BJ (cell line): ENCODE measurements around the gene BAIAP2. TPM values are rescaled to one million over a fixed set of nuclear protein-coding genes. Genes with fewer than 3 reads are reported as not detected.

Source experiments
- CTCF ChIA-PET: fragments of 350-600 bp; formaldehyde crosslinking; extraction: SDS; loops from one replicate; lab custom pipeline; 2021; ENCODE audit warnings: antibody characterized with exemption, inconsistent platforms; lab: Yijun Ruan, JAX
- POLR2A ChIA-PET: fragments of 300-600 bp; sonication (Branson Sonifier 250); formaldehyde crosslinking; extraction: SDS; loops from one replicate; lab custom pipeline; 2021; ENCODE audit warnings: antibody characterized with exemption; lab: Charles Lee
- DNase-seq: peaks from one replicate; pipeline ENCODE4 v3.0.0-alpha.2; 2011; ENCODE audit warnings: low read depth
- H3K27me3 ChIP-seq: 2 replicates; pipeline ENCODE4 v1.6.0; 2011; ENCODE audit warnings: low read length; ENCODE audit not compliant: control insufficient read depth, insufficient read depth
- H3K36me3 ChIP-seq: 2 replicates; pipeline ENCODE4 v1.5.1; 2011; ENCODE audit warnings: low read length; ENCODE audit not compliant: control insufficient read depth, insufficient read depth
- H3K4me3 ChIP-seq: 2 replicates; pipeline ENCODE4 v1.5.1; 2011; ENCODE audit warnings: low read depth, mild to moderate bottlenecking, control low read depth, low read length
- polyA plus RNA-seq: library from polyadenylated mRNA; depleted of rRNA; stranded (reverse); fragments of >200 nt; gene quantifications from 2 replicates; pipeline ENCODE4 v1.2.3, GENCODE V29; 2011
- TF ChIP-seq, protein P1 (sequence below): IDR thresholded peaks from 2 replicates; pipeline ENCODE4 v1.5.1; 2011; ENCODE audit warnings: low read depth, mild to moderate bottlenecking, control low read depth, inconsistent platforms, low read length, moderate library complexity; ENCODE audit not compliant: insufficient read depth

Gene BAIAP2
- polyA plus RNA-seq, 1 experiment: 12.1 TPM

GRCh38 chr17:81056312-81056711, 21.4 kb downstream of the BAIAP2 start:
- ChIA-PET CTCF (interaction anchor here (0.8 to 1.7 kb wide), 3 partner anchors 33 to 46 kb away, joined by 3 to 6 read pairs (median 3); no protein-coding TSS in a partner anchor), POLR2A (no interaction called here)
- H3K4me3 ChIP-seq: no peak overlapping the region
- TF ChIP-seq, protein P1, sequence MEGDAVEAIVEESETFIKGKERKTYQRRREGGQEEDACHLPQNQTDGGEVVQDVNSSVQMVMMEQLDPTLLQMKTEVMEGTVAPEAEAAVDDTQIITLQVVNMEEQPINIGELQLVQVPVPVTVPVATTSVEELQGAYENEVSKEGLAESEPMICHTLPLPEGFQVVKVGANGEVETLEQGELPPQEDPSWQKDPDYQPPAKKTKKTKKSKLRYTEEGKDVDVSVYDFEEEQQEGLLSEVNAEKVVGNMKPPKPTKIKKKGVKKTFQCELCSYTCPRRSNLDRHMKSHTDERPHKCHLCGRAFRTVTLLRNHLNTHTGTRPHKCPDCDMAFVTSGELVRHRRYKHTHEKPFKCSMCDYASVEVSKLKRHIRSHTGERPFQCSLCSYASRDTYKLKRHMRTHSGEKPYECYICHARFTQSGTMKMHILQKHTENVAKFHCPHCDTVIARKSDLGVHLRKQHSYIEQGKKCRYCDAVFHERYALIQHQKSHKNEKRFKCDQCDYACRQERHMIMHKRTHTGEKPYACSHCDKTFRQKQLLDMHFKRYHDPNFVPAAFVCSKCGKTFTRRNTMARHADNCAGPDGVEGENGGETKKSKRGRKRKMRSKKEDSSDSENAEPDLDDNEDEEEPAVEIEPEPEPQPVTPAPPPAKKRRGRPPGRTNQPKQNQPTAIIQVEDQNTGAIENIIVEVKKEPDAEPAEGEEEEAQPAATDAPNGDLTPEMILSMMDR: no peak
- no peak for DNase-seq
- no peaks in the 10 kb centered on the region for H3K27me3 ChIP-seq
- H3K36me3 ChIP-seq: peaks cover 7% of the 10 kb centered on the region

GRCh38 chr17:81057079-81057730, 22.3 kb downstream of the BAIAP2 start:
- H3K27me3 ChIP-seq: no peaks in the 10 kb centered on the region
- DNase-seq: no peak
- no peak overlapping the region for H3K4me3 ChIP-seq
- TF ChIP-seq, protein P1: no peak
- ChIA-PET CTCF (interaction anchor here (0.5 to 1.3 kb wide), 3 partner anchors 16 to 648 kb away, joined by 3 to 5 read pairs (median 3); no protein-coding TSS in a partner anchor), POLR2A (interaction anchor here (0.8 kb wide), 1 partner anchor 11 kb away, joined by 3 read pairs; no protein-coding TSS in a partner anchor)
- peaks cover 7% of the 10 kb centered on the region for H3K36me3 ChIP-seq

GRCh38 chr17:81057777-81058176, 22.8 kb downstream of the BAIAP2 start:
- DNase-seq: no peak
- POLR2A ChIA-PET: interaction anchor here (0.8 kb wide), 1 partner anchor 10 kb away, joined by 3 read pairs; no protein-coding TSS in a partner anchor
- TF ChIP-seq, protein P1: no peak
- Histone ChIP-seq H3K4me3 (no peak overlapping the region), H3K27me3 (no peaks in the 10 kb centered on the region), H3K36me3 (peaks cover 7% of the 10 kb centered on the region)
- CTCF ChIA-PET: interaction anchor here (0.5 to 1.3 kb wide), 3 partner anchors 17 to 647 kb away, joined by 3 to 5 read pairs (median 3); no protein-coding TSS in a partner anchor

GRCh38 chr17:81058263-81058871, 23.4 kb downstream of the BAIAP2 start:
- Histone ChIP-seq H3K4me3 (no peak overlapping the region), H3K36me3 (peaks cover 7% of the 10 kb centered on the region), H3K27me3 (no peaks in the 10 kb centered on the region)
- no peak for DNase-seq
- CTCF ChIA-PET: interaction anchor here (1.3 kb wide), 1 partner anchor 17 kb away, joined by 5 read pairs; no protein-coding TSS in a partner anchor
- POLR2A ChIA-PET: no interaction called here
- TF ChIP-seq, protein P1: no peak

- Histone ChIP-seq H3K27me3 (no peaks in the 10 kb centered on the region), H3K36me3 (peaks cover 7% of the 10 kb centered on the region), H3K4me3 (no peak overlapping the region)
- ChIA-PET POLR2A (no interaction called here), CTCF (no interaction called here)
- DNase-seq: no peak
- TF ChIP-seq, protein P1: no peak
These were observed 24.1 kb downstream of the BAIAP2 start for GRCh38 chr17:81059026-81059425.
